ENCODE measurements around the gene RAB1B.

DNA sequence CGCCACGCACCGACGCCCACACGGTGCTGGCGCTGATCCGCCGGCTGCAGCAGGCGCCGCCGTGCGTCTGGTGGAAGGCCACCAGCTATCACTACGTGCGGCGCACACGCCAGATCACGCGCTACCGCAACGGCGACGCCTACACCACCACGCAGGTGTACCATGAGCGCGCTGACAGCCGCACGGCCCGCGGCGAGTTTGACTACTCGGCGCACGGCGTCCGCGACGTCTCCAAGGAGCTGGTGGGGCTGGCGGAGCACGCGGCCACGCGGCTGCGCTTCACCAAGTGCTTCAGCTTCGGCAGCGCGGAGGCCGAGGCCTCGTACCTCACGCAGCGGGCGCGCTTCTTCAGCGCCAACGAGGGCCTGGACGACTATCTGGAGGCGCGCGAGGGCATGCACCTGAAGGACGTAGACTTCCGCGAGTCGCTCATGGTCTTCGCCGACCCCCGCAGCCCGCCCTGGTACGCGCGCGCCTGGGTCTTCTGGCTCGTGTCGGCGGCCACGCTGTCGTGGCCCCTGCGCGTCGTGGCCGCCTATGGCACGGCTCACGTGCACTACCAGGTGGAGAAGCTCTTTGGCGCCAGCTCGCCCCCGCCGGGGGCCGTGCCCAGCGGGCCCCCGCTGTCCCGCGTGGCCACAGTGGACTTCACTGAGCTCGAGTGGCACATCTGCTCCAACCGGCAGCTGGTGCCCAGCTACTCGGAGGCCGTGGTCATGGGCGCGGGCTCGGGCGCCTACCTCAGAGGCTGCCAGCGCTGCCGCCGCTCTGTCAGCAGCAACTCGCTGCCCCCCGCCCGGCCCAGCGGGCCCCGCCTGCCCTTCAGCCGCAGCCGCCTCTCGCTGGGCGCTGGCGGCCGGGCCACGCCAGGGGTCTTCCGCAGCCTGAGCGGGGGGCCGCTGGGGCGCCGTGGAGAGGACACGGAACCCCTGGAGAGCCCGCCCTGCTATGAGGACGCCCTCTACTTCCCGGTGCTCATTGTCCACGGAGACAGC lies 26.5 kb downstream of the RAB1B start:
- TF ChIP-seq POLR2A (IDR thresholded peaks at IDR 0.05) (no peak), POLR2AphosphoS5 (IDR thresholded peaks at IDR 0.05; ENCODE audit: insufficient read depth in 1 of 2, low read depth in 1 of 2) (no peak)
- TF ChIP-seq, protein P1, sequence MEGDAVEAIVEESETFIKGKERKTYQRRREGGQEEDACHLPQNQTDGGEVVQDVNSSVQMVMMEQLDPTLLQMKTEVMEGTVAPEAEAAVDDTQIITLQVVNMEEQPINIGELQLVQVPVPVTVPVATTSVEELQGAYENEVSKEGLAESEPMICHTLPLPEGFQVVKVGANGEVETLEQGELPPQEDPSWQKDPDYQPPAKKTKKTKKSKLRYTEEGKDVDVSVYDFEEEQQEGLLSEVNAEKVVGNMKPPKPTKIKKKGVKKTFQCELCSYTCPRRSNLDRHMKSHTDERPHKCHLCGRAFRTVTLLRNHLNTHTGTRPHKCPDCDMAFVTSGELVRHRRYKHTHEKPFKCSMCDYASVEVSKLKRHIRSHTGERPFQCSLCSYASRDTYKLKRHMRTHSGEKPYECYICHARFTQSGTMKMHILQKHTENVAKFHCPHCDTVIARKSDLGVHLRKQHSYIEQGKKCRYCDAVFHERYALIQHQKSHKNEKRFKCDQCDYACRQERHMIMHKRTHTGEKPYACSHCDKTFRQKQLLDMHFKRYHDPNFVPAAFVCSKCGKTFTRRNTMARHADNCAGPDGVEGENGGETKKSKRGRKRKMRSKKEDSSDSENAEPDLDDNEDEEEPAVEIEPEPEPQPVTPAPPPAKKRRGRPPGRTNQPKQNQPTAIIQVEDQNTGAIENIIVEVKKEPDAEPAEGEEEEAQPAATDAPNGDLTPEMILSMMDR (IDR thresholded peaks at IDR 0.05), result no peak

Data from vagina (tissue), 2 donors.